Measurements from ENCODE around the gene GSS.

The GSS gene

GRCh38 chr20:34946661-34947060 is 8.9 kb downstream of the GSS start:
- no peak for DNase-seq (ENCODE audit: low read depth)

- DNase-seq (ENCODE audit: low read depth), result no peak
Observed at GRCh38 chr20:34945315-34946077, 10.1 kb downstream of the GSS start.

DNA sequence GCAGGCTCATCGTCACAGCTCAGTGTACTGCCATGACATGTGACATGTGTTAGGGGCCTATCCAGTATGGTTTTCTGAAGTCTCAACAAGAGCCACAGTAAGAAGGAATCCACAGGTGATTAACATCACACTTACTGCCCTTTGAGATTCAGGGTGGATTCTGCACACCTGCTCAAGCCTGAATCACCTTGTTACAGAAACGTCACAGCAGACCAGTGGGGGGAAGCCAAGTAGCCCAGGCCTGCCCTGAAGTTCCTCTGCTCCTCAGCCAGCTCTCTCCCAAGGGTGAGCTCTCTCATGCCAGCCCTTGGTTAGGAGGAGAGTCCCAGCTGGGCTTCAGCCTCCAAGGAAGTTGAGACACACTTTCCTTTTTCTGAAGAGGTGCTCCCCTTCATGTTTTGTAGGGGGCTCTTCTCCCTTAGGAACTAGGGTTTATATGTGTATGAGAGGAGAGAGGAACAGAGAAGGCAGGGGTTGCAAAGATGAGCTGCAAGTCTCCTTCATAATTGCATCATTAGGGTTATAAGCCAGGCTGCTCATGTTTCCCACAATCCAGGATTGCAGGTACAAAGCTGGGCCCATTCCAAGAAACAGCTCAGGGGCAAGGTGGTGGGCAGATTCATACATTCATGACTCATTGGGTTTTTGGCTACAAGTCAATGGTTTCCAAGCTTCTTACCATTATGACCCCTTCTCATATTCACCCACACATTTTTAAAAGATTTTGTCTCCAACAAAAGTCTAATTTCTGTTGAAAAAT is 11.6 kb downstream of the GSS start:
- no peak for DNase-seq (ENCODE audit: low read depth)

DNA sequence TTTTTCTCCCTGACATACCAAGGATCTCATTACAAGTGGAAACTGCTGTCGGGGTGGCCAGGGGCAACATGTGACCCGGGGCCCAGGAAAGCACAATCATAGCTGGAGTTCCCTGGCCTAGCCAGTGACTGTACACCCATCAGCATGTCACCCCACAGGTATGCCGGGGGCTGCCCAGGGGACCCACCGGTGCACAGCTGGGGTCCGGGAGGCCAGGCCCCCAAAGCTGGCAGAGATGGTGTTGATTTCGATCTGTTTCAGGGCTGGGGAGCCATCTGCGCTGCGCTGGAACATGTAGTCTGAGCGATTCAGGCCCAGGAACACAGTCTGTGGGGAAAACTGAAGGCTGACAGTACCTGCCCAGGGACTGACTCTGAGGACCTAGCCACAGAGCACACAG is 13.3 kb downstream of the GSS start:
- DNase-seq (ENCODE audit: low read depth), result no peak

DNA sequence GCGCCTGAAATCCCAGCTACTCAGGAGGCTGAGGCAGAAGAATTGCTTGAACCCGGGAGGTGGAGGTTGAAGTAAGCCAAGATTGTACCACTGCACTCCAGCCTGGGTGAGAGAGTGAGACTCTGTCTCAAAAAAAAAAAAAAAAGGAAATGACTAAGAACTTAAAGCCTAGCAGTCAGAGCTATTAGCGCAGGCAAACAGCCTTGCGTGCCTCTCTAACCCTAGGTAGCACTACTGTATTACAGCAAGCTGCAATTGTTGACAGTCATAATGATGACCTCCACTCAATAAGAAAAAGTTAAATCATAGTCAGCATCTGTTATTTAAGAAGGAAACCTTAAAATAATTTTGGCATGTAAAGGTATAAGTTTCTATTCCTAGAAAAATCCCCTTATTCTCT is 14.4 kb downstream of the GSS start:
- DNase-seq (ENCODE audit: low read depth), result no peak

DNA sequence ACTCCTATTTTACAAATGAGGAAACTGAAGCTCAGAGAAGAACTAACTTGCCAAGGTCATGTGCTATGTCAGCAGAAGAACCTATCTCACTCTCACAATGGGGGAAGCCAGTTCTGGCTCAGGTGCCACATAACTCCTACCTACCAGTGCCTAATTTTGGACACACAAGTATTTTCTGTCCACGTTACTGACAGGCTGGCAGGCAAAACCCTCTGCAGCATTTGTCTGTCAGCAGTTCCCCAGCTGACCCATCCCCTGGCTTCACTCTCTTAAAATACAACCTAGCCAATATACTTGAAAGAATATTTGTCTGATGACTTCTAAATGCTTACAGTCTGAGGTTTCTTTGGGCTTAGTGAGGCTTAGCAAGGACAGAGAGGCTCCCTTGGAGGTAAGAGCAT is 15.5 kb downstream of the GSS start:
- DNase-seq (ENCODE audit: low read depth), result no peak

DNA sequence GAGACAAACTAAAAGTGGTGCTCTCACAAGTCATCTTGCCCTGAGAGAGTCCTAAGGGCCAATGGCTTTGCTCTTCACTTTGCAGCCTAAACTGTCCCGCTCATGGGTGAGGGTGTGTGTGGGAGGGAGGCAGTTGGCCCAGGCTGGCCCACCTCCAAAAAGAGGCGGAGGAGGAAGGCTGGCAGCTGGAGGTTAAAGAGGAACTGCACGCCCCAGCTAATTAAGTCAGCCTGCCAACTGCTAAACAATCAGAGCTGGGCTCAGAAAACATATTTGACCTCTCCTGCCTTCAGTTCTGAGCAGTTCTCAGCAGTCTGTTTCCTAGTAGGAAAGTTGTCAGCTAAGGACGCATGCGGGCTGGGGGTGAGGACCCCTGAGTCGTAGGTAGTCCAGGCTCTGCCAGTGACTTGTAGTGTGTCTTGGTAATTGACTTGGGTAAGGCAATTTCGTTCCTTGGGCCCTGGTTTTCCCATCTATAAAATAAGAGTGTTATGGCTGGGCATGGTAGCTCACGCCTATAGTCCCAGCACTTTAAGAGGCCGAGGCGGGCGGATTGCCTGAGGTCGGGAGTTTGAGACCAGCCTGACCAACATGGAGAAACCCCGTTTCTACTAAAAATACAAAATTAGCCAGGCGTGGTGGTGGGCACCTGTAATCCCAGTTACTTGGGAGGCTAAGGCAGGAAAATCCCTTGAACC is 17.0 kb downstream of the GSS start:
- no peak for DNase-seq (ENCODE audit: low read depth)

DNA sequence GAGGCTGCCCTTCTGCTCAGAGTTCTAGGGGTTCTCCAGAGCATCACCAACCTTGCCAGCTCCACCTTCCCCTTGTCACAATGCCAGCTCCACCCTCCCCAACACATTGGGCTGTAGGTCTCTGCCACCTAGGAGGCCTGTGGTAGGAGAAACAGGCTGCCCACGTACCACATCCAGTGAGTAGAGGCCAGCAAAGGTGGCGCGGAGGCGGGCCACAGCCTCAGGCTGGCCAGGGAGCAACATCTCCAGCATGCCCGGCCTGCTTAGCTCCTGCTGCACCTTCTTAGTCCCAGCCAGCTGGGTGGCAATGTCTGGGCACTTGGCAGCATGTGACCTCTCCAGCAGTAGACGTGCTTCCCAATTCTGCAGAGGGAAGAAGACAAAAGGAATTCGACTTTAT is 23.8 kb downstream of the GSS start:
- no peak for DNase-seq (ENCODE audit: low read depth)

DNA sequence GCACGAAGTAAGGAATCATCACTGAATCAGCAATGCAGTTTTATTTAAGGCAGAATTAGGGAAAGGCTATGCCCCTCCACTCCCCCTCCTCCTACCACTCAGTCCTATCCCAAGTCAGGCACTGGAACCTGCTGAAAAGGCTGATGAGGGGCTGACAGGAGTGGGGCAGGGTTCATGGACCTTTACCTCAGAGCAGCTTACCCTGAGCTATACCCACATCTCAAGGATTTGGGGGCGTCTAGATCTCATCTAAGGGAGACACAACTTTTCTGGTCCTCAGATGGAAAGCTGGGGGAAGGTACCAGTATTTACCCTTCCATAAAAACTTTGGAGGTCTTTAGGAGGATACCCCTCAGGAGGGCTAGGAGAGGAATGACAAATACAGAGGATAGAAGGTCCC is 27.2 kb downstream of the GSS start:
- DNase-seq (ENCODE audit: low read depth), result no peak

GRCh38 chr20:34927736-34928135 is 27.9 kb downstream of the GSS start:
- no peak for DNase-seq (ENCODE audit: low read depth)

DNA sequence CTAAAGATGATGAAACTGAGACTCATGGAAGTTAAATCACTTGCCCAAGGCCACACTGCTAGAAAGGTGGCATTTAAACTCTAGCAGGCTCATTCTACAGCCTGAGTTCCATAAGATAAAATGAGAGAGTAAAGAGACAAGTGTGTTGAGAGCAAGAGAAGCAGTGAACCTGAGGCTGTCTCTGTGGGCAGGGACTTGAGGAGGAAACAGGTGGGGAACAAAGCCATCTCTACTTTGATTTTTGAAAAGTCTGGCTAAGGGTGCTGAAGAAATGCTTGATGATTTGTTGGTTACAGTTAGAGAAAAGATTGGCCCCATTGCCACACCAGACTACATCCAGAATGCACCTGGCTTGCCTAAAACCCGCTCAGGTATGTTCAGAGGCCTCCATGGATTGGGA is 29.0 kb downstream of the GSS start:
- no peak for DNase-seq (ENCODE audit: low read depth)

GRCh38 chr20:34925981-34926380 is 29.6 kb downstream of the GSS start:
- DNase-seq (ENCODE audit: low read depth), result no peak

- no peak for DNase-seq (ENCODE audit: low read depth)
Observed at GRCh38 chr20:34925341-34925740, 30.3 kb downstream of the GSS start.

GRCh38 chr20:34923414-34923813 is 32.2 kb downstream of the GSS start:
- no peak for DNase-seq (ENCODE audit: low read depth)

GRCh38 chr20:34922654-34923381 is 32.8 kb downstream of the GSS start:
- no peak for DNase-seq (ENCODE audit: low read depth)

DNA sequence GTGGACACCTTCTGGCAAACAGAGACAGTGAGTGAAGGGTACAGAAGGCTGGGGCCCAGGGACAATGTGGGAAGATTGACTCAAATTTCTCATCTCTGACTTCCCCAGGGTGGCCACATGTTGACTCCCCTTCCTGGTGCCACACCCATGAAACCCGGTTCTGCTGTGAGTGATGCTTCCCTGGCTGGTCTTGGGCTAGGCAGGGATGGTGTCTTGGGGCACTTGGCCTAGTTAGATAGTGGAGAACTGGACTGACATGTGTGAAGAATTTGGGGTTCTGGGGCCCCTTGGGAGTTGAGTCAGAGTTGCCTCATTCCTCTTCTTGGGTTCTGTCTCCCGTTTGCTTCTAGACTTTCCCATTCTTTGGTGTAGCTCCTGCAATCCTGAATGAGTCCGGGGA is 34.2 kb downstream of the GSS start:
- DNase-seq (ENCODE audit: low read depth), result no peak

DNA sequence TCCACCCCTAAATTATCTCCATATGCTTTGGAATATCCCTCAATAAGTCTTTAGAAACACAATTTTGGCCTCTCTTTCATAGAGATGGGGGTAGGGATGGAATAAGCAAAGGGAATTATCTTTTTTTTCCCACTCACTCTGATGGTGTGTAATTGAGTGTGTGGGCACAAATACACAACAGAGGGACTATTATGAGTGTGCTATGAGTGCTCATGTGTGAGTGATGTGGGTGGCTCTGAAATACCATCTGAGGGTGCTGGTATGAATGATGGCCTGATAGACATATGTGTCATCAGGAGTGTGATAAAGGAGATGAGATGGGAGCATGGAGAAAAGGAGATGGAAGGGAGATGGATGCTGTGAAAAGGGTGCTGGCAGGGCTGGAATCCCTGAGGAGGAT is 35.6 kb downstream of the GSS start:
- DNase-seq (ENCODE audit: low read depth), result no peak

GRCh38 chr20:34916774-34917354 is 38.7 kb downstream of the GSS start:
- no peak for DNase-seq (ENCODE audit: low read depth)

DNA sequence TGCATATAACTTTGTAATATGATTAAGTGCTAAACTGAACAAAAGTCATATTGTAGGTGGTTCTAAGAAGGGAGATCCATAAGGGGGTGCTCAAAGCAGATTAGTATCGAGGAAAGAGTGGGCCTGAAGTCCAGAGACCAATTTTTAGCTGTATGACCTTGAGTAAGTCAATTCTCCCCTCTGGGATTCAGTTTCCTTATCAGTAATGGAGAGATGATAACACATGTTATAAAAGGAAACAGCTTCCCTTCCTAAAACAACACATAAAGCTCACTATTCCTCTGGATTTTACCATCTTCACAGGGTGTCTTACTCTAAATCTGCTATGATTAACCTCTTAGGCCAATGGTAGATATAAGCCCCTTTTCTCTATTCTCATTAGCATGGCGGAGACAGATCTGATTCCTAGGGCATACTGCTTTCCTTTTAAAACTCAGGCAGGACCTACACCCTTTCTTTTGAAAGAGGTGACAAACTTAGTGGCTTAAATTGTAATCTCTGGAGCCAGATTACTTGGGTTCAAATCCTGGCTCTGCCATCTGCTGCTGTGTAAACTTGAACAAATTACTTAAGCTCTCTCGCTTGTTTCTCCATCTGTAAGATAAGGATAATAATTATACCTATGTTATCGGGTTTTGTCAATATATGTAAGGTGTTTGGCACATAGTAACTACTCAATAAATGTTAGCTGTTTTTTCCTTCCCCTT is 39.7 kb downstream of the GSS start:
- no peak for DNase-seq (ENCODE audit: low read depth)

DNA sequence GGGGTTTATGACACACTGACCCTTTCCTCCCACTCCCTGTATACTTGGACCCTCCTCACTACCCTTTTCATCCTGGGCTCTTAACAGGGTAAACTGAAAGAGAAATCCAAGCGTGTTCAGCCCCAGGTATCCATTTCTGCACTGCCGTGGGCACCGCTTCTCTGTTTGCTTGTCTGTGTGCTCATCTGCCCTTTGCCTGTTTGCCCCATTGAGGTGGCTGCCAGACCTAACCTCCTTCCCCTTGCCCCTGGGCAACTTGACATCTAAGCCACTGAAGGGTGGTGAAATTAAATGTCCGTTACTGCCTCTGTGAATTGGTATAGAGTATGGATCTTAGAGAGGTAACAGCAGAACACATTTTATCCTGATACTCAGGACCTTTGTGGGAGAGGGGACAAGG is 40.5 kb downstream of the GSS start:
- DNase-seq (ENCODE audit: low read depth), result no peak

Measured in activated T-cell treated with anti-CD3 and anti-CD28 coated beads for 24 hours (primary cell).